NB4 (cell line): Measurements from ENCODE around the gene GPR153.

Experiments used
- DNase-seq: peaks from one replicate; pipeline ENCODE4 v3.0.0; 2010; ENCODE audit warnings: low read depth
- H3K4me3 ChIP-seq: one replicate; pipeline ENCODE4 v1.5.1; 2011; ENCODE audit warnings: mild to moderate bottlenecking, low read depth, low read length, moderate library complexity
- CTCF ChIP-seq: IDR thresholded peaks from one replicate; pipeline ENCODE4 v1.5.1; 2012; ENCODE audit warnings: low read depth, low read length
- MAX ChIP-seq: IDR thresholded peaks from 2 replicates; pipeline ENCODE4 v1.6.1; 2011; ENCODE audit warnings: low read depth, low read length
- MYC ChIP-seq: IDR thresholded peaks from 2 replicates; pipeline ENCODE4 v1.6.1; 2011; ENCODE audit warnings: low read depth, low read length
- POLR2A ChIP-seq: IDR thresholded peaks from 2 replicates; pipeline ENCODE4 v1.6.1; 2011; ENCODE audit warnings: mild to moderate bottlenecking; ENCODE audit not compliant: insufficient read length; ENCODE audit errors: extremely low read depth

GPR153 gene

GRCh38 chr1:6244401-6245049 is 16.4 kb downstream of the GPR153 start:
- no peak overlapping the region for H3K4me3 ChIP-seq
- no peak for DNase-seq
- TF ChIP-seq CTCF: no peak
- no peak for TF ChIP-seq MAX
- TF ChIP-seq POLR2A: no peak
- TF ChIP-seq MYC: no peak

- no peak within 1 kb of the TSS for H3K4me3 ChIP-seq
- no peak for TF ChIP-seq MYC
- no peak for TF ChIP-seq MAX
- no peak for DNase-seq
Measured at GRCh38 chr1:6243993-6244392, 16.9 kb downstream of the GPR153 start, which contains the start of gene HES3. TSS of gene HES3 (plus strand) at chr1:6244179. CDS start at chr1:6244366, 187 bp downstream.

- no peak overlapping the region for H3K4me3 ChIP-seq
- DNase-seq: no peak
- TF ChIP-seq CTCF (no peak), POLR2A (no peak), MYC (no peak), MAX (no peak)
Measured at GRCh38 chr1:6243053-6243834, 17.7 kb downstream of the GPR153 start.

GRCh38 chr1:6241887-6242740 is 18.8 kb downstream of the GPR153 start:
- no peak for TF ChIP-seq MAX
- TF ChIP-seq MYC: no peak
- TF ChIP-seq CTCF: no peak
- no peak for TF ChIP-seq POLR2A
- no peak for DNase-seq
- no peak overlapping the region for H3K4me3 ChIP-seq

GRCh38 chr1:6241107-6241886 is 19.6 kb downstream of the GPR153 start:
- no peak overlapping the region for H3K4me3 ChIP-seq
- TF ChIP-seq POLR2A (no peak), MYC (no peak), MAX (no peak), CTCF (no peak)
- no peak for DNase-seq
